Measurements from ENCODE around the gene DCBLD2. TPM values are rescaled to one million over a fixed set of nuclear protein-coding genes. Genes with fewer than 3 reads are reported as not detected.

Gene DCBLD2
- total RNA-seq, 1 experiment from 2014 or later = 48.0 TPM

- no peak overlapping the region for H3K4ac ChIP-seq (ENCODE audit: low read depth, low read length)
- no peak overlapping the region for H3K14ac ChIP-seq (ENCODE audit: insufficient read depth, low read length)
- H3K27me3 ChIP-seq (ENCODE audit: insufficient read depth, low read length) = no peaks in the 10 kb centered on the region
- no peak overlapping the region for H4K91ac ChIP-seq (ENCODE audit: insufficient read length, low read depth, low read length)
- no peak overlapping the region for H2BK5ac ChIP-seq (ENCODE audit: insufficient read length, low read length)
- no peak overlapping the region for H3K23ac ChIP-seq (ENCODE audit: insufficient read length, low read depth, low read length)
- no peaks in the 10 kb centered on the region for H4K20me1 ChIP-seq (ENCODE audit: control insufficient read depth, insufficient read depth, insufficient read length)
- WGBS (ENCODE audit: extremely low coverage, insufficient read length, low lambda C conversion rate) = no CpG with 5 or more reads among the region's 1 CpG
- no peaks in the 10 kb centered on the region for H3K9me3 ChIP-seq (ENCODE audit: control insufficient read depth, low read depth, low read length)
- Mint-ChIP-seq H3K4me1 (no peaks in the 10 kb centered on the region), H3K4me3 (no peak overlapping the region), H3K27me3 (ENCODE audit: low read depth) (no peaks in the 10 kb centered on the region), H3K9me3 (peaks cover 4 to 5% of the 10 kb centered on the region in 2 experiments; a peak in 3 of 5 replicates), H3K27ac (peak overlapping the region in 1 of 3 experiments; percentile 51; a peak in 2 of 7 replicates), H3K36me3 (ENCODE audit: insufficient read depth in 1 of 3, low read depth in 3 of 3) (peaks cover 41 to 68% (median 63%) of the 10 kb centered on the region in 3 experiments)
- no peak overlapping the region for H2BK12ac ChIP-seq (ENCODE audit: insufficient read length, low read depth, low read length)
- no peak overlapping the region for H3K27ac ChIP-seq (ENCODE audit: insufficient read length, low read depth, low read length)
- H3K56ac ChIP-seq (ENCODE audit: insufficient read length, low read depth, low read length) = no peak overlapping the region
- no peak overlapping the region for H3K9ac ChIP-seq (ENCODE audit: extremely low read depth, insufficient read length, low read length)
- H3K79me1 ChIP-seq (ENCODE audit: insufficient read depth, low read depth, low read length, poor library complexity, severe bottlenecking) = no peaks in the 10 kb centered on the region
- no peaks in the 10 kb centered on the region for H3K79me2 ChIP-seq (ENCODE audit: insufficient read depth, low read length)
- no peak overlapping the region for H3T11ph ChIP-seq (ENCODE audit: low read length)
- no peak overlapping the region for H3K18ac ChIP-seq (ENCODE audit: insufficient read length, low read depth, low read length)
- H2BK120ac ChIP-seq (ENCODE audit: low read depth, low read length, poor library complexity, severe bottlenecking) = no peak overlapping the region
- H2AFZ ChIP-seq (ENCODE audit: low read length) = no peak overlapping the region
- H4K5ac ChIP-seq (ENCODE audit: insufficient read length, low read depth, low read length) = no peak overlapping the region
- DNase-seq = no peak
- H4K8ac ChIP-seq (replicated peaks; ENCODE audit: insufficient read length, low read depth, low read length) = no peak overlapping the region
- no peak overlapping the region for H2BK20ac ChIP-seq (ENCODE audit: low read depth, low read length, poor library complexity, severe bottlenecking)
- H3K4me1 ChIP-seq (ENCODE audit: insufficient read depth, low read length) = no peaks in the 10 kb centered on the region
- H2AK5ac ChIP-seq (ENCODE audit: insufficient read length, low read length) = no peak overlapping the region
- TF ChIP-seq CTCF (conservative IDR thresholded peaks at IDR 0.05) = no peak
- no peak overlapping the region for H2BK15ac ChIP-seq (ENCODE audit: low read depth, low read length)
- H3K4me2 ChIP-seq (ENCODE audit: insufficient read depth, insufficient read length, low read length) = no peak overlapping the region
- H3K23me2 ChIP-seq (ENCODE audit: insufficient read length, low read depth, low read length, poor library complexity, severe bottlenecking) = no peaks in the 10 kb centered on the region
Observed at GRCh38 chr3:98806521-98806920, 95.0 kb downstream of the DCBLD2 start.
